ENCODE measurements around the gene PLCG1.

DNA sequence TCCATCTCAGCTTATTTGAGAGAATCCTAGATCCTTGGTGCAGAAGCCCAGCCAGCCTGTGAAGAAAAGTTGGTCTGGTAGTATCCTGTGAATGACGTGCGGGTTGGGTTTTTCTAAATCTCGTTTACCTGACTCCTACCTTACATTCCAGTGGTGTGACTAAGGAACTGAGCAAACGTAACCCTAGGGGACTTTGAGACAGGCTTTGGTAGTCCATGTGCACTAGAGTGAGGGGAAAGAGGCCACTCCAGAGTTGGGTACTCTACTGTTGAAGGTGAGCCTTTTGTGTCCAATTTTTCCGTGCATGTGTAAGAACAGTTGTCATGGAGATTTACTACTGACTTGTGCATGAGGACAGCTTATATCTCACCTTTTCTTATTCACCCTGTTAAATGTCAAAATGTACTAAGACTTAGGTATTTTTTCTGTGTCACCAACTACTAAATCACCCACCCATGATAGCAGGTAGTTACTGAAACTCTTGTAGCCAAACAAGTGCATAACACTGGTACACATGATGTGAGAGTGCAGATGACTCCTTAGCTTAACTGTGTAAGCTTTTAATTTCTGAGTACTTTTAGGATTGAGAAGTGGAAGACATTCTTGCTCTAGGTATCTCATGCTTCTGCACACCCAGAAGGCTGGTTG is 26.3 kb upstream of the PLCG1 start:
- no peak for TF ChIP-seq POLR2A (IDR thresholded peaks at IDR 0.05)
- TF ChIP-seq CTCF (IDR thresholded peaks at IDR 0.05), result no peak

Measured in adrenal gland (tissue), 5 donors.